ENCODE results near the gene HNRNPA0. TPM values are rescaled to one million over a fixed set of nuclear protein-coding genes. Genes with fewer than 3 reads are reported as not detected.

Gene HNRNPA0
- total and polyA plus RNA-seq, 3 experiments from 2014 or later, result 20.1 to 45.9 (median 42.7) TPM

- H3K27me3 ChIP-seq (ENCODE audit: insufficient read depth, low read length, poor library complexity, severe bottlenecking), result no peaks in the 10 kb centered on the region
- Mint-ChIP-seq H3K4me1 (peaks cover 31 to 47% (median 38%) of the 10 kb centered on the region in 3 donors), H3K4me3 (peak overlapping the region; percentile 97 to 100 (median 99)), H3K27ac (peak overlapping the region; percentile 99 to 100 (median 100)), H3K27me3 (peaks cover 0 to 6% of the 10 kb centered on the region in 2 donors), H3K9me3 (no peaks in the 10 kb centered on the region), H3K36me3 (peaks cover 0 to 41% (median 4%) of the 10 kb centered on the region in 3 donors)
- peak overlapping the region; percentile 100 for H3K27ac ChIP-seq (ENCODE audit: low read depth, low read length)
- POLR2A ChIA-PET, result interaction anchor here (0.6 to 2.6 kb wide), 10 partner anchors 11 to 1446 kb away, joined by 3 to 23 read pairs (median 5); partner anchors contain the start of gene KLHL3
- peak overlapping the region; percentile 98 for H3K4me3 ChIP-seq (ENCODE audit: low read length)
- peaks cover 29% of the 10 kb centered on the region for H3K4me1 ChIP-seq (ENCODE audit: insufficient read depth, low read length)
- CTCF ChIA-PET, result interaction anchor here (1.0 to 2.5 kb wide), 7 partner anchors 11 to 98 kb away, joined by 3 to 25 read pairs (median 3); partner anchors contain the start of gene KLHL3
- peak; percentile 27 to 66 (median 44) for DNase-seq
- H3K36me3 ChIP-seq (ENCODE audit: insufficient read depth, low read length), result peaks cover 9% of the 10 kb centered on the region
- no peaks in the 10 kb centered on the region for H3K9me3 ChIP-seq (ENCODE audit: low read length)
These were observed 1.1 kb downstream of the HNRNPA0 start for GRCh38 chr5:137752905-137753690.

- Histone ChIP-seq H3K27me3 (ENCODE audit: insufficient read depth, low read length, poor library complexity, severe bottlenecking) (no peaks in the 10 kb centered on the region), H3K27ac (ENCODE audit: low read depth, low read length) (peak overlapping the region; percentile 100), H3K4me3 (ENCODE audit: low read length) (peak overlapping the region; percentile 63), H3K4me1 (ENCODE audit: insufficient read depth, low read length) (peaks cover 29% of the 10 kb centered on the region), H3K9me3 (ENCODE audit: low read length) (no peaks in the 10 kb centered on the region), H3K36me3 (ENCODE audit: insufficient read depth, low read length) (peaks cover 9% of the 10 kb centered on the region)
- CTCF ChIA-PET, result interaction anchor here (0.7 to 2.0 kb wide), 8 partner anchors 10 to 1613 kb away, joined by 3 to 12 read pairs (median 4); partner anchors contain the start of gene KLHL3
- POLR2A ChIA-PET, result interaction anchor here (0.7 to 1.3 kb wide), 3 partner anchors 10 to 38 kb away, joined by 3 to 4 read pairs (median 3); partner anchors contain the start of gene KLHL3
- Mint-ChIP-seq H3K4me3 (peak overlapping the region; percentile 97 to 100 (median 99)), H3K27me3 (peaks cover 0 to 6% of the 10 kb centered on the region in 2 donors), H3K27ac (peak overlapping the region; percentile 77 to 100 (median 100)), H3K9me3 (no peaks in the 10 kb centered on the region), H3K4me1 (peaks cover 31 to 47% (median 38%) of the 10 kb centered on the region in 3 donors), H3K36me3 (peaks cover 0 to 41% (median 4%) of the 10 kb centered on the region in 3 donors)
- peak in 2 of 5 donors; percentile 32 to 45 for DNase-seq
These were observed 2.2 kb downstream of the HNRNPA0 start for GRCh38 chr5:137751869-137752491.

GRCh38 chr5:137750436-137750835 is 3.7 kb downstream of the HNRNPA0 start:
- H3K36me3 Mint-ChIP-seq, result peaks cover 0 to 41% (median 4%) of the 10 kb centered on the region in 3 donors
- no peaks in the 10 kb centered on the region for H3K27me3 ChIP-seq (ENCODE audit: insufficient read depth, low read length, poor library complexity, severe bottlenecking)
- peaks cover 0 to 4% of the 10 kb centered on the region in 2 donors for H3K27me3 Mint-ChIP-seq
- H3K4me1 Mint-ChIP-seq, result peaks cover 31 to 47% (median 38%) of the 10 kb centered on the region in 3 donors
- peaks cover 9% of the 10 kb centered on the region for H3K36me3 ChIP-seq (ENCODE audit: insufficient read depth, low read length)
- no peaks in the 10 kb centered on the region for H3K9me3 ChIP-seq (ENCODE audit: low read length)
- ChIA-PET POLR2A (interaction anchor here (1.1 to 1.3 kb wide), 2 partner anchors 8 to 56 kb away, joined by 3 read pairs; no protein-coding TSS in a partner anchor), CTCF (interaction anchor here (0.8 to 2.0 kb wide), 2 partner anchors 9 to 91 kb away, joined by 3 to 12 read pairs; no protein-coding TSS in a partner anchor)
- DNase-seq, result no peak
- H3K27ac ChIP-seq (ENCODE audit: low read depth, low read length), result no peak overlapping the region
- H3K9me3 Mint-ChIP-seq, result no peaks in the 10 kb centered on the region
- H3K4me3 ChIP-seq (ENCODE audit: low read length), result no peak overlapping the region
- H3K27ac Mint-ChIP-seq, result peak overlapping the region in 5 of 8 donors; percentile 8 to 99 (median 25)
- H3K4me1 ChIP-seq (ENCODE audit: insufficient read depth, low read length), result peaks cover 26% of the 10 kb centered on the region
- peak overlapping the region in 1 of 7 donors; percentile 97 for H3K4me3 Mint-ChIP-seq

- POLR2A ChIA-PET, result no interaction called here
- no peak overlapping the region for H3K27ac Mint-ChIP-seq
- H3K9me3 Mint-ChIP-seq, result no peaks in the 10 kb centered on the region
These were observed 6.3 kb downstream of the HNRNPA0 start for GRCh38 chr5:137747848-137748247.

GRCh38 chr5:137743031-137743640 is 11.0 kb downstream of the HNRNPA0 start:
- H3K27ac ChIP-seq (ENCODE audit: low read depth, low read length), result no peak overlapping the region
- H3K27me3 Mint-ChIP-seq, result no peaks in the 10 kb centered on the region
- peak overlapping the region in 1 of 8 donors; percentile 24 for H3K27ac Mint-ChIP-seq
- H3K4me1 ChIP-seq (ENCODE audit: insufficient read depth, low read length), result peaks cover 6% of the 10 kb centered on the region
- H3K4me3 Mint-ChIP-seq, result no peak overlapping the region
- no peaks in the 10 kb centered on the region for H3K36me3 ChIP-seq (ENCODE audit: insufficient read depth, low read length)
- no peak overlapping the region for H3K4me3 ChIP-seq (ENCODE audit: low read length)
- H3K27me3 ChIP-seq (ENCODE audit: insufficient read depth, low read length, poor library complexity, severe bottlenecking), result no peaks in the 10 kb centered on the region
- ChIA-PET CTCF (interaction anchor here (0.6 to 10.1 kb wide), 35 partner anchors 8 to 382 kb away, joined by 3 to 170 read pairs (median 4); partner anchors contain the start of gene HNRNPA0), POLR2A (interaction anchor here (0.6 to 1.4 kb wide), 5 partner anchors 8 to 114 kb away, joined by 3 to 11 read pairs (median 5); no protein-coding TSS in a partner anchor)
- H3K4me1 Mint-ChIP-seq, result peaks cover 4 to 9% (median 9%) of the 10 kb centered on the region in 3 donors
- peaks cover 0 to under 1% (median 0%) of the 10 kb centered on the region in 3 donors for H3K36me3 Mint-ChIP-seq
- no peaks in the 10 kb centered on the region for H3K9me3 Mint-ChIP-seq
- DNase-seq, result peak; percentile 35 to 69 (median 53)
- H3K9me3 ChIP-seq (ENCODE audit: low read length), result no peaks in the 10 kb centered on the region

More at GRCh38 chr5:137747848-137748247, 6.3 kb downstream of the HNRNPA0 start:
- H3K4me3 Mint-ChIP-seq, result no peak overlapping the region
- peaks cover 22% of the 10 kb centered on the region for H3K4me1 ChIP-seq (ENCODE audit: insufficient read depth, low read length)
- CTCF ChIA-PET, result interaction anchor here (1.5 to 10.1 kb wide), 2 partner anchors 87 to 88 kb away, joined by 5 to 170 read pairs; no protein-coding TSS in a partner anchor
- peaks cover 31 to 43% (median 34%) of the 10 kb centered on the region in 3 donors for H3K4me1 Mint-ChIP-seq
- H3K36me3 Mint-ChIP-seq, result peaks cover 0 to 20% (median 4%) of the 10 kb centered on the region in 3 donors
- no peak overlapping the region for H3K27ac ChIP-seq (ENCODE audit: low read depth, low read length)
- DNase-seq, result no peak
- no peak overlapping the region for H3K4me3 ChIP-seq (ENCODE audit: low read length)
- H3K27me3 ChIP-seq (ENCODE audit: insufficient read depth, low read length, poor library complexity, severe bottlenecking), result no peaks in the 10 kb centered on the region
- H3K9me3 ChIP-seq (ENCODE audit: low read length), result no peaks in the 10 kb centered on the region
- H3K36me3 ChIP-seq (ENCODE audit: insufficient read depth, low read length), result peaks cover 9% of the 10 kb centered on the region
- H3K27me3 Mint-ChIP-seq, result no peaks in the 10 kb centered on the region

- peaks cover 19% of the 10 kb centered on the region for H3K4me1 ChIP-seq (ENCODE audit: insufficient read depth, low read length)
- DNase-seq, result no peak
- peaks cover 0 to 3% (median 0%) of the 10 kb centered on the region in 3 donors for H3K36me3 Mint-ChIP-seq
- no peaks in the 10 kb centered on the region for H3K27me3 Mint-ChIP-seq
- H3K9me3 ChIP-seq (ENCODE audit: low read length), result no peaks in the 10 kb centered on the region
- no peaks in the 10 kb centered on the region for H3K27me3 ChIP-seq (ENCODE audit: insufficient read depth, low read length, poor library complexity, severe bottlenecking)
- ChIA-PET POLR2A (interaction anchor here (0.9 to 1.7 kb wide), 4 partner anchors 10 to 111 kb away, joined by 3 to 9 read pairs (median 4); no protein-coding TSS in a partner anchor), CTCF (interaction anchor here (1.0 to 10.1 kb wide), 21 partner anchors 8 to 321 kb away, joined by 3 to 170 read pairs (median 5); partner anchors contain the start of gene HNRNPA0)
- no peak overlapping the region for H3K27ac Mint-ChIP-seq
- no peak overlapping the region for H3K27ac ChIP-seq (ENCODE audit: low read depth, low read length)
- no peaks in the 10 kb centered on the region for H3K9me3 Mint-ChIP-seq
- H3K36me3 ChIP-seq (ENCODE audit: insufficient read depth, low read length), result no peaks in the 10 kb centered on the region
- H3K4me3 Mint-ChIP-seq, result no peak overlapping the region
- H3K4me3 ChIP-seq (ENCODE audit: low read length), result no peak overlapping the region
- H3K4me1 Mint-ChIP-seq, result peaks cover 4 to 9% (median 9%) of the 10 kb centered on the region in 3 donors
These were observed 12.4 kb downstream of the HNRNPA0 start for GRCh38 chr5:137741718-137742117.

GRCh38 chr5:137739737-137740136 is 14.4 kb downstream of the HNRNPA0 start:
- Mint-ChIP-seq H3K27me3 (no peaks in the 10 kb centered on the region), H3K9me3 (no peaks in the 10 kb centered on the region), H3K36me3 (peaks cover 0 to 3% (median 0%) of the 10 kb centered on the region in 3 donors), H3K4me1 (peaks cover 4 to 9% (median 9%) of the 10 kb centered on the region in 3 donors), H3K4me3 (no peak overlapping the region), H3K27ac (peak overlapping the region in 1 of 8 donors; percentile 79)
- H3K9me3 ChIP-seq (ENCODE audit: low read length), result no peaks in the 10 kb centered on the region
- no peaks in the 10 kb centered on the region for H3K36me3 ChIP-seq (ENCODE audit: insufficient read depth, low read length)
- no peak overlapping the region for H3K4me3 ChIP-seq (ENCODE audit: low read length)
- no peak overlapping the region for H3K27ac ChIP-seq (ENCODE audit: low read depth, low read length)
- ChIA-PET POLR2A (no interaction called here), CTCF (interaction anchor here (0.7 to 10.1 kb wide), 6 partner anchors 8 to 109 kb away, joined by 3 to 170 read pairs (median 19); no protein-coding TSS in a partner anchor)
- peaks cover 29% of the 10 kb centered on the region for H3K4me1 ChIP-seq (ENCODE audit: insufficient read depth, low read length)
- H3K27me3 ChIP-seq (ENCODE audit: insufficient read depth, low read length, poor library complexity, severe bottlenecking), result no peaks in the 10 kb centered on the region
- DNase-seq, result no peak

All from CD8-positive, alpha-beta memory T cell (primary cell).